Measurements from ENCODE around the gene SLC6A19. TPM values are rescaled to one million over a fixed set of nuclear protein-coding genes. Genes with fewer than 3 reads are reported as not detected.

The SLC6A19 gene
- total RNA-seq, 1 experiment from 2014 or later = not detected

GRCh38 chr5:1235379-1235778 lies 34.0 kb downstream of the SLC6A19 start:
- Histone ChIP-seq H3K4me3 (ENCODE audit: low read length) (no peak overlapping the region), H2AFZ (ENCODE audit: low read length) (no peak overlapping the region), H3K4me1 (ENCODE audit: insufficient read depth, low read length) (no peaks in the 10 kb centered on the region), H3K9me2 (replicated peaks; ENCODE audit: low read length) (no peaks in the 10 kb centered on the region), H3F3A (ENCODE audit: low read length, unreplicated experiment) (no peaks in the 10 kb centered on the region), H3K4me2 (ENCODE audit: low read length) (no peak overlapping the region), H3K27me3 (ENCODE audit: low read length) (no peaks in the 10 kb centered on the region), H3K9me3 (ENCODE audit: low read length) (0 out of 2 replicates have a peak, but pooled peaks cover 5% of the 10 kb centered on the region), H3K79me2 (ENCODE audit: low read length) (no peaks in the 10 kb centered on the region), H4K20me1 (ENCODE audit: low read length) (no peaks in the 10 kb centered on the region), H3K36me3 (ENCODE audit: low read depth, low read length) (no peaks in the 10 kb centered on the region), H3K27ac (ENCODE audit: low read length) (no peak overlapping the region), H3K9ac (ENCODE audit: low read length) (no peak overlapping the region)
- ATAC-seq (no peak), DNase-seq (no peak)
- intact Hi-C loops (cut with micrococcal nuclease) = no loop called here
- BruUV-seq (replicated peaks) = no TSS peak
- CTCF ChIA-PET = no interaction called here
- TF ChIP-seq EZH2 (IDR thresholded peaks at IDR 0.05; ENCODE audit: low read length, unreplicated experiment) (no peak), CTCF (conservative IDR thresholded peaks at IDR 0.05; ENCODE audit: low read depth, low read length) (no peak), EZH2phosphoT487 (IDR thresholded peaks at IDR 0.05; ENCODE audit: borderline replicate concordance, low read length) (no peak)
- POLR2A ChIA-PET (ENCODE audit: unreplicated experiment) = no interaction called here

DNA sequence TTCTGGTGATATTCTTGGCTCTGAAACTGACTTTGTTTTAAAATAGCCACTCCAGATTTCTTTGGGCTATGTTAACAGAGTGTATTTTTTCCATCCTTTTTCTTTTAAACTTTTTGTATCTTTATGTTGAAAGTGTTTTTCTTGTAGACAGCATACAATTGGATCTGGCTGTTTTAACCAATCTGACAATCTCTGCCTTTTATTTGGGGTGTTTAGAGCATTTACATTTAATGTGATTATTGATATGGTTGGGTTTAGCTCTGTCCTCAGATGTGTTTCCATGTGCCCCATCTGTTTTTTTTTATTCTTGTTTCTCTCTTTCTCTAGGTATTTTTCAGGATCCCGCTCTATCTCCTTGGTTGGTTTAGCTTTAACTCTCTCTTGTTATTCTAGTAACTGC lies 34.4 kb downstream of the SLC6A19 start:
- intact Hi-C loops (cut with micrococcal nuclease) = no loop called here
- Histone ChIP-seq H2AFZ (ENCODE audit: low read length) (no peak overlapping the region), H3K9me2 (replicated peaks; ENCODE audit: low read length) (no peaks in the 10 kb centered on the region), H3K9me3 (ENCODE audit: low read length) (0 out of 2 replicates have a peak, but pooled peaks cover 5% of the 10 kb centered on the region), H3K27me3 (ENCODE audit: low read length) (no peaks in the 10 kb centered on the region), H3K4me1 (ENCODE audit: insufficient read depth, low read length) (no peaks in the 10 kb centered on the region), H3K4me3 (ENCODE audit: low read length) (no peak overlapping the region), H3K4me2 (ENCODE audit: low read length) (no peak overlapping the region), H3K36me3 (ENCODE audit: low read depth, low read length) (no peaks in the 10 kb centered on the region), H4K20me1 (ENCODE audit: low read length) (no peaks in the 10 kb centered on the region), H3F3A (ENCODE audit: low read length, unreplicated experiment) (no peaks in the 10 kb centered on the region), H3K27ac (ENCODE audit: low read length) (no peak overlapping the region), H3K9ac (ENCODE audit: low read length) (no peak overlapping the region), H3K79me2 (ENCODE audit: low read length) (no peaks in the 10 kb centered on the region)
- ChIA-PET POLR2A (ENCODE audit: unreplicated experiment) (no interaction called here), CTCF (no interaction called here)
- DNase-seq (no peak), ATAC-seq (no peak)
- BruUV-seq (replicated peaks) = no TSS peak
- TF ChIP-seq EZH2 (IDR thresholded peaks at IDR 0.05; ENCODE audit: low read length, unreplicated experiment) (no peak), CTCF (conservative IDR thresholded peaks at IDR 0.05; ENCODE audit: low read depth, low read length) (no peak), EZH2phosphoT487 (IDR thresholded peaks at IDR 0.05; ENCODE audit: borderline replicate concordance, low read length) (no peak)

- no peak overlapping the region for H3K9ac ChIP-seq (ENCODE audit: low read length)
- H3K36me3 ChIP-seq (ENCODE audit: low read depth, low read length) = no peaks in the 10 kb centered on the region
- no peaks in the 10 kb centered on the region for H3F3A ChIP-seq (ENCODE audit: low read length, unreplicated experiment)
- no peaks in the 10 kb centered on the region for H3K79me2 ChIP-seq (ENCODE audit: low read length)
- no peak overlapping the region for H3K4me3 ChIP-seq (ENCODE audit: low read length)
- H3K27ac ChIP-seq (ENCODE audit: low read length) = no peak overlapping the region
- H3K9me2 ChIP-seq (replicated peaks; ENCODE audit: low read length) = no peaks in the 10 kb centered on the region
- no peak overlapping the region for H3K4me2 ChIP-seq (ENCODE audit: low read length)
- BruUV-seq (replicated peaks) = no TSS peak
- H3K9me3 ChIP-seq (ENCODE audit: low read length) = 0 out of 2 replicates have a peak, but pooled peaks cover 5% of the 10 kb centered on the region
- H2AFZ ChIP-seq (ENCODE audit: low read length) = no peak overlapping the region
- CTCF ChIA-PET = no interaction called here
- POLR2A ChIA-PET (ENCODE audit: unreplicated experiment) = no interaction called here
- no peaks in the 10 kb centered on the region for H4K20me1 ChIP-seq (ENCODE audit: low read length)
- ATAC-seq (no peak), DNase-seq (no peak)
- peaks cover 13% of the 10 kb centered on the region; the same call in 1 of the 2 replicates for H3K27me3 ChIP-seq (ENCODE audit: low read length)
- no peaks in the 10 kb centered on the region for H3K4me1 ChIP-seq (ENCODE audit: insufficient read depth, low read length)
- intact Hi-C loops (cut with micrococcal nuclease) = no loop called here
- no peak for TF ChIP-seq CTCF (conservative IDR thresholded peaks at IDR 0.05; ENCODE audit: low read depth, low read length)
- TF ChIP-seq EZH2 (IDR thresholded peaks at IDR 0.05; ENCODE audit: low read length, unreplicated experiment) = no peak
- no peak for TF ChIP-seq EZH2phosphoT487 (IDR thresholded peaks at IDR 0.05; ENCODE audit: borderline replicate concordance, low read length)
Measured at GRCh38 chr5:1239505-1240251, 38.3 kb downstream of the SLC6A19 start.
